ENCODE measurements around the gene EIF3L. TPM values are rescaled to one million over a fixed set of nuclear protein-coding genes. Genes with fewer than 3 reads are reported as not detected.
"Not testable (repeated sequence)": the region's sequence is repeated elsewhere in the genome, so short reads cannot be mapped to it uniquely, and the experiment has no call there.

The EIF3L gene
- 453 TPM for polyA plus RNA-seq (2013, experiment 1 of 2)
- 471 TPM for polyA plus RNA-seq (2013, experiment 2 of 2)

DNA sequence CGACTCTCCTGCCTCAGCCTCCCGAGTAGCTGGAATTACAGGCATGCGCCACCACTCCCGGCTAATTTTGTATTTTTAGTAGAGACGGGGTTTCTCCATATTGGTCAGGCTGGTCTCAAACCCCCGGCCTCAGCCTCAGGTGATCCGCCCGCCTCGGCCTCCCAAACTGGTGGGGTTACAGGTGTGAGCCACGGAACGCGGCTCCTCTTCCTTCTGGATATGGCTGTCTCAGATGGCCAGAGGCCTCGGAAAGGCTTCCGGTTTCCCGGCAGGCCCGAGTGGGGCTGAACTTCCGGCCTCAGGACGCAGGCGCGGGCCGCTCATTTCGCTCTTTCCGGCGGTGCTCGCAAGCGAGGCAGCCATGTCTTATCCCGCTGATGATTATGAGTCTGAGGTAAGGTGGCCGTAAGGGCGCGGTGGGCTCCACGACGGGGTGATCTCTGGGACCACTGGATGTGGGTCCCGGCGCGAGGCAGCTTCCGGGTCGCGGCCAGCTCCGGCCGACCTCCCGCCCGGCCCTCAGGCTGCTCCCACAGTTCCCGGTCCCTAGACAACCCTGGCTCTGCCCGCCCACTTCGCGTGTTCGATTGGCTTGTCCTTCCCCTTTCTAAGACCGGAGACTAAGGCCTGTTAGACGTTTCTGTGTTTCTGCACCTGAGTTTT lies at the start of gene EIF3L:
TSS of gene EIF3L (plus strand) at position 331 of the 663 bp plus-strand sequence. CDS start at position 362, 31 bp downstream.
- Histone ChIP-seq H2BK120ac (ENCODE audit: low read depth, low read length) (peak within 1 kb of the TSS; percentile 42), H3K4ac (ENCODE audit: low read depth in 1 of 2, low read length in 2 of 2) (peak within 1 kb of the TSS; percentile 15 to 78), H3K9ac (ENCODE audit: low read length) (peak within 1 kb of the TSS; percentile 96), H2AK5ac (ENCODE audit: low read length, severe bottlenecking) (peak within 1 kb of the TSS; percentile 12), H3K14ac (ENCODE audit: low read length in 2 of 2) (peak within 1 kb of the TSS; percentile 9 to 71), H3K4me1 (ENCODE audit: control insufficient read depth, insufficient read depth, low read depth, low read length) (peaks cover 9% of the 10 kb centered on the region), H2BK15ac (ENCODE audit: low read depth, poor library complexity, severe bottlenecking) (no peak within 1 kb of the TSS), H3K18ac (ENCODE audit: low read depth in 1 of 2, low read length in 2 of 2) (peak within 1 kb of the TSS; percentile 95 to 96), H3K23ac (ENCODE audit: low read length in 2 of 2) (peak within 1 kb of the TSS; percentile 30 to 96), H4K8ac (ENCODE audit: low read length) (peak within 1 kb of the TSS; percentile 91), H2BK5ac (ENCODE audit: low read depth, low read length, poor library complexity, severe bottlenecking) (peak within 1 kb of the TSS; percentile 39), H3K27ac (ENCODE audit: low read length, poor library complexity, severe bottlenecking) (peak within 1 kb of the TSS; percentile 83), H3K79me1 (replicated peaks; ENCODE audit: low read length, poor library complexity, severe bottlenecking) (peaks cover 14% of the 10 kb centered on the region), H3K36me3 (ENCODE audit: control insufficient read depth in 1 of 2, insufficient read depth in 2 of 2, low read depth in 1 of 2, low read length in 2 of 2) (peaks cover 15 to 41% of the 10 kb centered on the region in 2 experiments), H3K4me3 (ENCODE audit: insufficient read depth in 1 of 2, low read depth in 1 of 2, low read length in 2 of 2) (peak within 1 kb of the TSS; percentile 89 to 100), H2AFZ (ENCODE audit: low read depth, low read length) (peak within 1 kb of the TSS; percentile 99), H4K91ac (ENCODE audit: low read length) (peak within 1 kb of the TSS; percentile 87), H3K9me3 (ENCODE audit: control insufficient read depth, low read length) (no peaks in the 10 kb centered on the region), H3K27me3 (ENCODE audit: control insufficient read depth in 1 of 2, insufficient read depth in 1 of 2, low read length in 2 of 2) (no peaks in the 10 kb centered on the region), H3K4me2 (ENCODE audit: low read length, poor library complexity, severe bottlenecking) (peak within 1 kb of the TSS; percentile 88), H2BK12ac (ENCODE audit: low read length in 2 of 2) (peak within 1 kb of the TSS in 1 of 2 experiments; percentile 37)
- DNase-seq: peak; percentile 92
- 1% methylated on average over 49 of the region's 49 CpGs for WGBS

GRCh38 chr22:37799979-37800378 lies 49.2 kb upstream of the EIF3L start:
- not testable (repeated sequence) for H3K9ac ChIP-seq (ENCODE audit: low read length); H2AFZ ChIP-seq (ENCODE audit: low read depth, low read length); H3K4me3 ChIP-seq (ENCODE audit: insufficient read depth in 1 of 2, low read depth in 1 of 2, low read length in 2 of 2); H3K79me1 ChIP-seq (replicated peaks; ENCODE audit: low read length, poor library complexity, severe bottlenecking); H2BK5ac ChIP-seq (ENCODE audit: low read depth, low read length, poor library complexity, severe bottlenecking); H2BK120ac ChIP-seq (ENCODE audit: low read depth, low read length); H2BK15ac ChIP-seq (ENCODE audit: low read depth, poor library complexity, severe bottlenecking); H4K91ac ChIP-seq (ENCODE audit: low read length); H3K9me3 ChIP-seq (ENCODE audit: control insufficient read depth, low read length); H3K4me2 ChIP-seq (ENCODE audit: low read length, poor library complexity, severe bottlenecking); H3K4ac ChIP-seq (ENCODE audit: low read depth in 1 of 2, low read length in 2 of 2); DNase-seq; H4K8ac ChIP-seq (ENCODE audit: low read length); H3K23ac ChIP-seq (ENCODE audit: low read length in 2 of 2); H2AK5ac ChIP-seq (ENCODE audit: low read length, severe bottlenecking); H3K18ac ChIP-seq (ENCODE audit: low read depth in 1 of 2, low read length in 2 of 2); H3K27ac ChIP-seq (ENCODE audit: low read length, poor library complexity, severe bottlenecking); H2BK12ac ChIP-seq (ENCODE audit: low read length in 2 of 2); H3K36me3 ChIP-seq (ENCODE audit: control insufficient read depth in 1 of 2, insufficient read depth in 2 of 2, low read depth in 1 of 2, low read length in 2 of 2); H3K14ac ChIP-seq (ENCODE audit: low read length in 2 of 2)
- H3K27me3 ChIP-seq (ENCODE audit: control insufficient read depth in 1 of 2, insufficient read depth in 1 of 2, low read length in 2 of 2): peaks cover 0 to 10% of the 10 kb centered on the region in 2 experiments
- peaks cover 19% of the 10 kb centered on the region for H3K4me1 ChIP-seq (ENCODE audit: control insufficient read depth, insufficient read depth, low read depth, low read length)
- WGBS: 89% methylated on average over 9 of the region's 9 CpGs

GRCh38 chr22:37801946-37802309 lies 47.3 kb upstream of the EIF3L start:
- Histone ChIP-seq H2AFZ (ENCODE audit: low read depth, low read length) (peak overlapping the region; percentile 43), H4K8ac (ENCODE audit: low read length) (peak overlapping the region; percentile 66), H3K27me3 (ENCODE audit: control insufficient read depth in 1 of 2, insufficient read depth in 1 of 2, low read length in 2 of 2) (peaks cover 0 to 10% of the 10 kb centered on the region in 2 experiments), H2BK120ac (ENCODE audit: low read depth, low read length) (no peak overlapping the region), H2BK5ac (ENCODE audit: low read depth, low read length, poor library complexity, severe bottlenecking) (no peak overlapping the region), H3K79me1 (replicated peaks; ENCODE audit: low read length, poor library complexity, severe bottlenecking) (peaks cover 6% of the 10 kb centered on the region), H2BK12ac (ENCODE audit: low read length in 2 of 2) (peak overlapping the region in 1 of 2 experiments; percentile 15), H3K14ac (ENCODE audit: low read length in 2 of 2) (no peak overlapping the region), H4K91ac (ENCODE audit: low read length) (peak overlapping the region; percentile 79), H3K4me2 (ENCODE audit: low read length, poor library complexity, severe bottlenecking) (peak overlapping the region; percentile 95), H3K4me3 (ENCODE audit: insufficient read depth in 1 of 2, low read depth in 1 of 2, low read length in 2 of 2) (peak overlapping the region; percentile 79 to 82), H3K27ac (ENCODE audit: low read length, poor library complexity, severe bottlenecking) (no peak overlapping the region), H2BK15ac (ENCODE audit: low read depth, poor library complexity, severe bottlenecking) (peak overlapping the region; percentile 39), H3K9me3 (ENCODE audit: control insufficient read depth, low read length) (no peaks in the 10 kb centered on the region), H3K18ac (ENCODE audit: low read depth in 1 of 2, low read length in 2 of 2) (peak overlapping the region; percentile 16 to 99), H3K23ac (ENCODE audit: low read length in 2 of 2) (no peak overlapping the region), H3K36me3 (ENCODE audit: control insufficient read depth in 1 of 2, insufficient read depth in 2 of 2, low read depth in 1 of 2, low read length in 2 of 2) (no peaks in the 10 kb centered on the region), H3K9ac (ENCODE audit: low read length) (peak overlapping the region; percentile 79), H3K4ac (ENCODE audit: low read depth in 1 of 2, low read length in 2 of 2) (peak overlapping the region in 1 of 2 experiments; percentile 43), H2AK5ac (ENCODE audit: low read length, severe bottlenecking) (no peak overlapping the region), H3K4me1 (ENCODE audit: control insufficient read depth, insufficient read depth, low read depth, low read length) (peaks cover 31% of the 10 kb centered on the region)
- WGBS: 3% methylated on average over 12 of the region's 13 CpGs
- DNase-seq: no peak
